ENCODE results near the gene FKRP.

- TF ChIP-seq ZSCAN20 (CRISPR knock-in tag; IDR thresholded peaks at IDR 0.05; ENCODE audit: borderline replicate concordance) (no peak), ZNF282 (IDR thresholded peaks at IDR 0.05; ENCODE audit: partially characterized antibody) (no peak), KDM5B (CRISPR knock-in tag; IDR thresholded peaks at IDR 0.05; ENCODE audit: borderline replicate concordance) (no peak), FOXO4 (CRISPR knock-in tag; conservative IDR thresholded peaks at IDR 0.05) (no peak), MTA1 (CRISPR knock-in tag; IDR thresholded peaks at IDR 0.05; ENCODE audit: borderline replicate concordance) (no peak), ZNF275 (CRISPR knock-in tag; IDR thresholded peaks at IDR 0.05; ENCODE audit: borderline replicate concordance) (no peak), ZNF577 (CRISPR knock-in tag; IDR thresholded peaks at IDR 0.05; ENCODE audit: borderline replicate concordance, low read depth) (no peak)
Measured at GRCh38 chr19:46698395-46699321, 47.2 kb upstream of the FKRP start.
